HEK293T (cell line): ENCODE data around the gene PELI2.

Experiments
- CTCF ChIA-PET: fragments of 350-600 bp; formaldehyde crosslinking; extraction: SDS; loops from one replicate; lab custom pipeline; 2021; ENCODE audit warnings: antibody characterized with exemption, inconsistent platforms; lab: Yijun Ruan, JAX
- POLR2A ChIA-PET: fragments of 350-600 bp; formaldehyde crosslinking; extraction: SDS; loops from one replicate; lab custom pipeline; 2020; ENCODE audit warnings: antibody characterized with exemption, inconsistent platforms; lab: Yijun Ruan, JAX
- DNase-seq: peaks from one replicate; pipeline ENCODE4 v3.0.0; 2012; ENCODE audit warnings: mixed read lengths; ENCODE audit errors: extremely low spot score
- ARNT ChIP-seq: fragments of 450-650 bp; IDR thresholded peaks from 2 replicates; pipeline ENCODE4 v1.6.1; 2017; ENCODE audit warnings: mild to moderate bottlenecking
- BHLHE40 ChIP-seq: fragments of 450-650 bp; IDR thresholded peaks from 2 replicates; pipeline ENCODE4 v1.6.1; 2016; ENCODE audit warnings: mild to moderate bottlenecking, moderate library complexity, borderline replicate concordance
- CTBP1 ChIP-seq: fragments of 450-650 bp; IDR thresholded peaks from 2 replicates; pipeline ENCODE4 v1.6.1; 2016; ENCODE audit warnings: borderline replicate concordance
- ELF4 ChIP-seq: fragments of 450-650 bp; IDR thresholded peaks from 2 replicates; pipeline ENCODE4 v1.6.1; 2017; ENCODE audit warnings: antibody characterized with exemption
- FOXA1 ChIP-seq: fragments of 450-650 bp; IDR thresholded peaks from 2 replicates; pipeline ENCODE4 v1.6.1; 2016; ENCODE audit warnings: mild to moderate bottlenecking
- FOXK2 ChIP-seq: fragments of 450-650 bp; IDR thresholded peaks from 2 replicates; pipeline ENCODE4 v1.6.1; 2016; ENCODE audit warnings: mild to moderate bottlenecking
- FOXM1 ChIP-seq: fragments of 450-650 bp; IDR thresholded peaks from 2 replicates; pipeline ENCODE4 v1.6.1; 2017; ENCODE audit warnings: mild to moderate bottlenecking, borderline replicate concordance
- HDGF ChIP-seq: fragments of 450-650 bp; IDR thresholded peaks from 2 replicates; pipeline ENCODE4 v1.6.1; 2017; ENCODE audit warnings: antibody characterized with exemption, borderline replicate concordance
- L3MBTL2 ChIP-seq: fragments of 450-650 bp; conservative IDR thresholded peaks from 2 replicates; pipeline ENCODE4 v1.6.1; 2016; ENCODE audit warnings: mild to moderate bottlenecking
- LEF1 ChIP-seq: fragments of 450-650 bp; IDR thresholded peaks from 2 replicates; pipeline ENCODE4 v1.6.1; 2017; ENCODE audit warnings: mild to moderate bottlenecking, borderline replicate concordance
- NFRKB ChIP-seq: fragments of 450-650 bp; IDR thresholded peaks from 2 replicates; pipeline ENCODE4 v1.6.1; 2016; ENCODE audit warnings: mild to moderate bottlenecking, moderate library complexity
- PKNOX1 ChIP-seq: fragments of 450-650 bp; IDR thresholded peaks from 2 replicates; pipeline ENCODE4 v1.6.1; 2016
- SP1 ChIP-seq: fragments of 450-650 bp; IDR thresholded peaks from 2 replicates; pipeline ENCODE4 v1.6.1; 2017
- SUZ12 ChIP-seq: fragments of 450-650 bp; IDR thresholded peaks from 2 replicates; pipeline ENCODE4 v1.6.1; 2016; ENCODE audit warnings: mild to moderate bottlenecking
- TARDBP ChIP-seq: fragments of 450-650 bp; IDR thresholded peaks from 2 replicates; pipeline ENCODE4 v1.6.1; 2016
- ZNF384 ChIP-seq: fragments of 450-650 bp; IDR thresholded peaks from 2 replicates; pipeline ENCODE4 v1.6.1; 2016

The PELI2 gene

GRCh38 chr14:56180754-56181542 lies 62.7 kb downstream of the PELI2 start:
- TF ChIP-seq SP1 (no peak), FOXA1 (no peak), BHLHE40 (no peak), TARDBP (no peak), CTBP1 (no peak), FOXM1 (no peak), FOXK2 (no peak), ARNT (no peak), LEF1 (no peak), HDGF (no peak), PKNOX1 (no peak), NFRKB (no peak)
- POLR2A ChIA-PET = interaction anchor here (1.2 kb wide), 1 partner anchor 14 kb away, joined by 3 read pairs; no protein-coding TSS in a partner anchor
- CTCF ChIA-PET = interaction anchor here (0.7 kb wide), 1 partner anchor 1089 kb away, joined by 10 read pairs; no protein-coding TSS in a partner anchor
- DNase-seq = no peak

GRCh38 chr14:56181681-56182085 lies 63.5 kb downstream of the PELI2 start:
- CTCF ChIA-PET = interaction anchor here (0.7 kb wide), 1 partner anchor 1090 kb away, joined by 10 read pairs; no protein-coding TSS in a partner anchor

GRCh38 chr14:56182410-56182809 lies 64.2 kb downstream of the PELI2 start:
- TF ChIP-seq SP1 (no peak), TARDBP (no peak), FOXK2 (no peak), ELF4 (no peak), L3MBTL2 (no peak), HDGF (no peak)
- DNase-seq = no peak
- ChIA-PET CTCF (no interaction called here), POLR2A (no interaction called here)

More at GRCh38 chr14:56181681-56182085, 63.5 kb downstream of the PELI2 start:
- DNase-seq = no peak
- POLR2A ChIA-PET = interaction anchor here (1.2 kb wide), 1 partner anchor 13 kb away, joined by 3 read pairs; no protein-coding TSS in a partner anchor
- TF ChIP-seq TARDBP (no peak), ELF4 (no peak), CTBP1 (no peak), ZNF384 (no peak), FOXK2 (no peak)

- ChIA-PET POLR2A (no interaction called here), CTCF (no interaction called here)
- DNase-seq = no peak
- no peak for TF ChIP-seq ARNT
- TF ChIP-seq TARDBP = no peak
- TF ChIP-seq SUZ12 = no peak
- TF ChIP-seq ZNF384 = no peak
- TF ChIP-seq HDGF = no peak
- TF ChIP-seq ELF4 = no peak
- no peak for TF ChIP-seq CTBP1
- no peak for TF ChIP-seq NFRKB
- TF ChIP-seq L3MBTL2 = no peak
- TF ChIP-seq SP1 = no peak
- no peak for TF ChIP-seq PKNOX1
- no peak for TF ChIP-seq FOXA1
- no peak for TF ChIP-seq FOXM1
- no peak for TF ChIP-seq FOXK2
Observed at GRCh38 chr14:56183631-56184157, 65.5 kb downstream of the PELI2 start.

GRCh38 chr14:56185992-56186391 lies 67.8 kb downstream of the PELI2 start:
- no peak for DNase-seq
- TF ChIP-seq ELF4 (no peak), ARNT (no peak)
- ChIA-PET CTCF (no interaction called here), POLR2A (no interaction called here)

GRCh38 chr14:56187736-56188135 lies 69.5 kb downstream of the PELI2 start:
- DNase-seq = no peak
- ChIA-PET CTCF (no interaction called here), POLR2A (no interaction called here)
- no peak for TF ChIP-seq CTBP1
- TF ChIP-seq PKNOX1 = no peak
- no peak for TF ChIP-seq BHLHE40
- no peak for TF ChIP-seq ZNF384
- TF ChIP-seq HDGF = no peak
- no peak for TF ChIP-seq L3MBTL2
- no peak for TF ChIP-seq FOXA1
- no peak for TF ChIP-seq NFRKB
- no peak for TF ChIP-seq FOXM1
- TF ChIP-seq TARDBP = no peak
- no peak for TF ChIP-seq SUZ12
- TF ChIP-seq ARNT = no peak
- TF ChIP-seq LEF1 = no peak
- TF ChIP-seq FOXK2 = no peak
